Activated naive CD4-positive, alpha-beta T cell treated with anti-CD3 and anti-CD28 coated beads, Interleukin-2, amount 50 U/mL, for 24 hours (primary cell): Measurements from ENCODE around the gene DPRX.

ENCODE experiments used
- H3K27ac Mint-ChIP-seq: one replicate; pipeline ENCODE4 v1.8.0; 2021; ENCODE audit warnings: mild to moderate bottlenecking, mixed read lengths
- H3K27me3 Mint-ChIP-seq: one replicate; pipeline ENCODE4 v1.8.0; 2021; ENCODE audit warnings: mixed read lengths
- H3K36me3 Mint-ChIP-seq: one replicate; pipeline ENCODE4 v1.8.0; 2021; ENCODE audit warnings: mixed read lengths
- H3K4me1 Mint-ChIP-seq: one replicate; pipeline ENCODE4 v1.8.0; 2021; ENCODE audit warnings: mixed read lengths
- H3K4me3 Mint-ChIP-seq: one replicate; pipeline ENCODE4 v1.8.0; 2021; ENCODE audit warnings: mild to moderate bottlenecking, mixed read lengths
- H3K9me3 Mint-ChIP-seq: one replicate; pipeline ENCODE4 v1.8.0; 2021; ENCODE audit warnings: mixed read lengths

Gene DPRX, protein sequence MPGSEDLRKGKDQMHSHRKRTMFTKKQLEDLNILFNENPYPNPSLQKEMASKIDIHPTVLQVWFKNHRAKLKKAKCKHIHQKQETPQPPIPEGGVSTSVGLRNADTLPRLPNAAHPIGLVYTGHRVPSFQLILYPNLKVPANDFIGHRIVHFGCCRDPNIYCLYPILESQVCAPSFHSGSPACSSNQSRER

DNA sequence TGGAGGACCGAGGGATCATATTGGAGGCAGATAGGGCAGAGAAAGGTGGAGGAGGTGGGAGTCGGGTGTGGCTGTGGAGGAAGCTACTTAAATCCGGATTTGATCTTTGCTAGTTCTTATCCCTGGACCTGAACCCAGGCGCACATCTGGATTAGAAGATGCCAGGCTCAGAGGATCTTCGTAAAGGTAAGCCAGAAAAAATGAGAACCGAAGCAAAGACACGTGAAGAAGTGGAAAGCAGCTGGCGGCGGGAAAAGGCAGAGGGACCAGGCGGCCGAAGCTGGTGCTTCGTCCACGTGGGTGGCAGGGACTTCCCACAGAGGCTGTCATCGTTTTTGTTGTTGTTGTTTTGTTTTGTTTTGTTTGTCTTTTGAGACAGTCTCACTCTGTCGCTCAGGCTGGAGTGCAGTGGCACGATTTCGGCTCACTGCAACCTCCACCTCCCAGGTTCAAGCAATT, at the start of gene DPRX:
Gene DPRX, plus strand, starts transcription at position 51 of the 459 bp plus-strand sequence. Its CDS starts 108 bp downstream, at position 159.
- Mint-ChIP-seq H3K27ac (no peak within 1 kb of the TSS), H3K4me3 (no peak within 1 kb of the TSS), H3K9me3 (peaks cover 6% of the 10 kb centered on the region), H3K4me1 (no peaks in the 10 kb centered on the region), H3K27me3 (no peaks in the 10 kb centered on the region), H3K36me3 (peaks cover 1% of the 10 kb centered on the region)

DNA sequence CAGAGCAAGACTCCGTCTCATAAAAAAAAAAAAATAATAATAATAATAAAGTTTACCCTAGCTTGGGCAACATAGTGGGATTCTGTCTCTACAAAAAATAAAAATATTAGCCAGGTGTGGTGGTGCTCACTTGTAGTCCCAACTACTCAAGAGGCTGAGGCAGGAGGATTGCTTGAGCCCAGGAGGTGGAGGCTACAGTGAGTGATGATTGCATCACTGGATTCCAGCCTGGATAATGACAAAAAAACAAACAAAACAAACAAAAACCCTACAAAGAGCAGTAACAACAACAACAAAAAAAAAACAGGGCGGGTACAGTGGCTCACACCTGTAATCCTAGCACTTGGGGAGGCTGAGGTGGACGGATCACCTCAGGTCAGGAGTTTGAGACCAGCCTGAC, 48.6 kb upstream of the DPRX start:
- no peak overlapping the region for H3K4me3 Mint-ChIP-seq
- H3K27me3 Mint-ChIP-seq = no peaks in the 10 kb centered on the region
- H3K36me3 Mint-ChIP-seq = peaks cover 13% of the 10 kb centered on the region
- H3K4me1 Mint-ChIP-seq = no peaks in the 10 kb centered on the region
- peaks cover 10% of the 10 kb centered on the region for H3K9me3 Mint-ChIP-seq
- no peak overlapping the region for H3K27ac Mint-ChIP-seq

DNA sequence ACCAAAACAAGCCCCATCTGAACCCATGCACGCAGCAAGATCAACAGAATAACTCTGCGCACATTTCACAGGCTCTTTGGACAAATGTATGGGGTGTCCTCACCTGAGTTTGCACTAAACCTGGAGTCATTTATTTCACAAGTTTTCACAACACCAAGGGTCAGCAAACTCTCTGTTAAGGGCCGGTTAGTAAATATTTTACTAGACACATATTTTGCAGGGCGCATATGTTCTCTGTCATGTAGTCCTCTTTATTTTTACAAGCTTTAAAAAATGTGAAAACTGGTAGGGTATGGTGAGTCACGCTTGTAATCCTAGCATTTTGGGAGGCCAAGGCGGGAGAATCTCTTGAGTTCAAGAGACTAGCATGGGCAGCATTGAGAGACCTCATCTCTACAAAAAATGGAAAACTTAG, 45.5 kb upstream of the DPRX start:
- H3K4me3 Mint-ChIP-seq = no peak overlapping the region
- H3K4me1 Mint-ChIP-seq = no peaks in the 10 kb centered on the region
- H3K27me3 Mint-ChIP-seq = no peaks in the 10 kb centered on the region
- H3K27ac Mint-ChIP-seq = no peak overlapping the region
- H3K36me3 Mint-ChIP-seq = peaks cover 4% of the 10 kb centered on the region
- H3K9me3 Mint-ChIP-seq = peaks cover 3% of the 10 kb centered on the region

DNA sequence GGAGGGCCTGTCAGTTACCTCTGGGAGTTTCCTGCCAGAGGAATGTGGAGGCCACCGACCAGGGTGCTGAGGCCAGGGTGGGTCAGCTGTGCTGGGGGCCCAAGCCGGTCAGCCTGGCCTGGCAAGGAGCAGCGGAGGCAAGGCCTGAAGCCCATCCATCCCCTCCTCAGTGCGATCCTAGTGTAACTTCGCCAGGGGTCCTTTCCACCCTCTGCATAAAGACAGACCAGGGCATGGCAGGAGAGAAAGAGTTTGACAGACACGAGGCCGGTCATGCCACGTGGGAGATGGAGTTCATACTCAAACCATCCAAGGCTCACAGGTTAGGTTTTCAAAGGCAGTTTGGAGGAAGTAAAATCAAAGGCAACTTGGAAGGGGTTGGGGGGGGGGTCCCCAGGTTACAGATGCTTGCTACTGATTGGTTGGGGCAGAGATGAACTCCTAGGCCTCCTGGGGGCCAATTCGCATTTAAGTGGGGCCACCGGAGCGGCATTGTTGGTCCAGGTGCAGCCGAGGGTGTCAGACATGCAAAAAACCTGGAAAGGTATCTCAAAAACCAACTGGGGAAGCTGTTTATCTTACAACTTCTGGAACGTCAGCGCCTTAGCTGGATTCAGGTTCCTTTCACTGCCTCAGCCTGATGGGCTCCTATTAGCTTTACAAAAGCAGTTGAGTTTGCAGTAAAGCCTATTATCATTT, 36.8 kb upstream of the DPRX start:
- Mint-ChIP-seq H3K9me3 (no peaks in the 10 kb centered on the region), H3K4me1 (no peaks in the 10 kb centered on the region), H3K27me3 (no peaks in the 10 kb centered on the region), H3K27ac (no peak overlapping the region), H3K36me3 (no peaks in the 10 kb centered on the region), H3K4me3 (no peak overlapping the region)

DNA sequence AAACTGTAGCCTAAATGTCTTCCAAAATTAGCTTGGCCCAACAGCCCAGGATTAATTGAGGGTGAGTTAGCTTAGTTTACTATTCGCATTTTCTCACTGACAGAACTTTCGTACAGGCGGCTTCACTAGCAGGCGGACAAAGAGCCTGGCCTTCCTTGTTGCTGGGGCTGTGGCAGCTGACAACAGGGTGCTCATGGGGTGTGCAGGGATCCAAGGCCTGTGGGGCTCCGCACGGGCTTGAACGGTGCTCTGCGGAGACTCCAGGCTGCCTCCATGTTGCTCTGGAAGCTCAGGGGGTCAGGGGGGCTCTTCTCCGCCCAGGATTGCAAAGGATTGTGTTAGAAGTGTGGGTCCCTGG, 36.3 kb upstream of the DPRX start:
- Mint-ChIP-seq H3K36me3 (no peaks in the 10 kb centered on the region), H3K4me1 (no peaks in the 10 kb centered on the region), H3K9me3 (no peaks in the 10 kb centered on the region), H3K27me3 (no peaks in the 10 kb centered on the region), H3K27ac (no peak overlapping the region), H3K4me3 (no peak overlapping the region)

DNA sequence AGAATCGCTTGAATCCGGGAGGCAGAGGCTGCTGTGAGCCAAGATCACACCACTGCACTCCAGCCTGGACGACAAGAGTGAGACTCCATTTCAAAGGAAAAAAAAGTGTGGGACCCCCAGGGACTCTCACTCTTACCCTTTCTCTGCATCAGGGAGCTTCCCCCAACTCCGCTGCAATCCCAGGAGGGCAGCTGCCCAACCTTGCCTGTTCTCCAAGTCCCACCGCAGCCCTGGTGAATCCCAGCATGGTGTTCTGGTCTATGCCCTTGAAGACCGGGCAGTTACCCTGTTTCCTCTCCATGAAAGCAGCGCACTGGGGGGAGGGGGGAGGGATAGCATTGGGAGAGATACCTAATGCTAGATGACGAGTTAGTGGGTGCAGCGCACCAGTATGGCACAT, 35.7 kb upstream of the DPRX start:
- Mint-ChIP-seq H3K36me3 (no peaks in the 10 kb centered on the region), H3K9me3 (no peaks in the 10 kb centered on the region), H3K27me3 (no peaks in the 10 kb centered on the region), H3K27ac (no peak overlapping the region), H3K4me3 (no peak overlapping the region), H3K4me1 (no peaks in the 10 kb centered on the region)

DNA sequence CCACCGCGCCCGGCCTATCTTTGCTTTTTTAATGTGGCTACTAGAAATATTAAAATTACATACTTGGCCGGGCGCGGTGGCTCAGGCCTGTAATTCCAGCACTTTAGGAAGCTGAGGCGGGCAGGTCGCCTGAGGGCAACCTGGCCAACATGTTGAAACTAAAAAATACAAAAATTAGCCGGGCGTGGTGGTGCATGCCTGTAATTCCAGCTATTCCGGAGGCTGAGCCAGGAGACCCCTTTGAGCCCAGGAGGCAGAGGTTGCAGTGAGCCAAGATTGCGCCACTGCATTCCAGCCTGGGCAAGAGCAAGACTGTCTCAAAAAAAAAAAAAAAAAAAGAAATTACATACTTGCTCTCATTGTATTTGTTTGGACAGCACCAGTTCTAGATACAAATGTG, 34.8 kb upstream of the DPRX start:
- H3K27me3 Mint-ChIP-seq = no peaks in the 10 kb centered on the region
- H3K4me1 Mint-ChIP-seq = no peaks in the 10 kb centered on the region
- H3K36me3 Mint-ChIP-seq = peaks cover 2% of the 10 kb centered on the region
- no peak overlapping the region for H3K4me3 Mint-ChIP-seq
- H3K27ac Mint-ChIP-seq = no peak overlapping the region
- peaks cover 3% of the 10 kb centered on the region for H3K9me3 Mint-ChIP-seq

DNA sequence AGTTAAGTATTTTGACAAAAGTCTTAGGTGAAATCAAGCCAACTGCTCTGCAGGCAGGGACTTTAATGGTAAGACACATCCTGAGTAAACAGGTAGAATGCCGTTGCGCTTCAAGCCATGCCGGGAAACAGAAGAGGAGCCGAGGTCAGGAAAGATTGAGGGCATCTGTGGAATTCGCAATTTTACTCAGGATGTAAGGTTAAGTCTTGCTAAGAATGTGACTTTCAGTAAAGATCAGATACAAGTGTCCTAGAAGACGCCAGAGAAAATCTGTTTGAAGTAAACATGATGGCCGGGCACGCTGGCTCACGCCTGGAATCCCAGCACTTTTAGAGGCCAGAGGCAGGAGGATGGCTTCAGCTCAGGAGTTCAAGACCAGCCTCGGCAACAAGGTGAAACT, 33.4 kb upstream of the DPRX start:
- Mint-ChIP-seq H3K27ac (no peak overlapping the region), H3K9me3 (peaks cover 4% of the 10 kb centered on the region), H3K27me3 (no peaks in the 10 kb centered on the region), H3K4me1 (no peaks in the 10 kb centered on the region), H3K4me3 (no peak overlapping the region), H3K36me3 (peaks cover 2% of the 10 kb centered on the region)

DNA sequence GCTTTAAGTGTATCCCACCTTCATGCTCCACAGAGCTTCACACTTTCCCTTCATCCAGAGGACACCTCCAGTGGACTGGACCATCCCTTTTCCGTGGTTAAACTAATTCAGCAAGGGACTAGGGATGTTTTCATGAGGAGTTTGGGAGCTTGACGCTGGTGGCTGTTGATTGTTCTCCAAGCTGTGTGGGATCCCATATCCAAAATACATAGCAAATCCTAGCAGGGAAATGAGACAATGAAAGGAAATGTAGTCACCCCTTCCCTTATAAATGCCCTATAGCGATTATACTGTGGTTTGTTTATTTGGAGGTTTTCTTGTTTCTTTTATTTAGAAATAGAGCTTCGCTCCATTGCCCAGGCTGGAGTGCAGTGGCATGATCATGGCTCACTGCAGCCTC, 31.6 kb upstream of the DPRX start:
- H3K4me1 Mint-ChIP-seq = no peaks in the 10 kb centered on the region
- H3K9me3 Mint-ChIP-seq = peaks cover 4% of the 10 kb centered on the region
- no peak overlapping the region for H3K4me3 Mint-ChIP-seq
- no peaks in the 10 kb centered on the region for H3K27me3 Mint-ChIP-seq
- no peak overlapping the region for H3K27ac Mint-ChIP-seq
- peaks cover 2% of the 10 kb centered on the region for H3K36me3 Mint-ChIP-seq

DNA sequence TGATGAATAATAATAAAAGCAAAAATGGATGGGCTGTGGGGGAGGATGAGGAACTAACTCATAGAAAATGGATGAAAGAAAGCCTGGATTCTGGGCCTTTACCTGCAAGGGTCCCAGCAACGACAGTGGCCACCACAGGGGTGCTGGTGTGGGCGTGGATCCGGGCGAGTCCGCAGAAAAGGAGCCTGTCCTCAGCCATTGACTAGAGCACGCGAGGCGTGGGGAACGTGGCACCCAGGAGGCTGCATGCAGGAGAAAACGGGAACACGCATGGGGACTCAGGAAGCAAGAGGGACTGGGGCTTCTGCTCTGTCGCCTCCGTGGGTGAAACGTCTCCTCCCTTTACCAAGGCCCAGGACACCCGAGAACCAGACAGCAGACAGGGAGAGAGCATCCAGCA, 25.8 kb upstream of the DPRX start:
- H3K4me3 Mint-ChIP-seq = no peak overlapping the region
- H3K9me3 Mint-ChIP-seq = peaks cover 4% of the 10 kb centered on the region
- H3K4me1 Mint-ChIP-seq = no peaks in the 10 kb centered on the region
- H3K27me3 Mint-ChIP-seq = no peaks in the 10 kb centered on the region
- H3K27ac Mint-ChIP-seq = no peak overlapping the region
- peaks cover 2% of the 10 kb centered on the region for H3K36me3 Mint-ChIP-seq

DNA sequence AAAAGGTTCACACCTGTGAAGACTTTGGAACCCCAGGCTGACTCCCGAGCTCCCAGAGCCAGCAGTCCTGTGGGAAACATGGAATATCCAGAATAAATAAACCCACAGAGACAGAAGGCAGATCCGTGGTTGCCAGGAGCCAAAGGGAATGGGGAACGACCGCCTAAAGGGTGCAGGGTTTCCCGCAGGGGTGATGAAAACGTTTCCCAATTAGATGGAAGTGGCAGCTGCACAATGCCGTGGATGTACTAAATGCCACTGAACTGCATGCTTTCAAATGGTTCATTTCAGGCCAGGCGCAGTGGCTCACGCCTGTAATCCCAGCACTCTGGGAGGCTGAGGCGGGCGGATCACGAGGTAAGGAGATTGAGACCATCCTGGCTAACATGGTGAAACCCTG, 23.4 kb upstream of the DPRX start:
- Mint-ChIP-seq H3K27ac (no peak overlapping the region), H3K27me3 (no peaks in the 10 kb centered on the region), H3K9me3 (peaks cover 7% of the 10 kb centered on the region), H3K4me3 (no peak overlapping the region), H3K4me1 (no peaks in the 10 kb centered on the region), H3K36me3 (peaks cover 1% of the 10 kb centered on the region)

DNA sequence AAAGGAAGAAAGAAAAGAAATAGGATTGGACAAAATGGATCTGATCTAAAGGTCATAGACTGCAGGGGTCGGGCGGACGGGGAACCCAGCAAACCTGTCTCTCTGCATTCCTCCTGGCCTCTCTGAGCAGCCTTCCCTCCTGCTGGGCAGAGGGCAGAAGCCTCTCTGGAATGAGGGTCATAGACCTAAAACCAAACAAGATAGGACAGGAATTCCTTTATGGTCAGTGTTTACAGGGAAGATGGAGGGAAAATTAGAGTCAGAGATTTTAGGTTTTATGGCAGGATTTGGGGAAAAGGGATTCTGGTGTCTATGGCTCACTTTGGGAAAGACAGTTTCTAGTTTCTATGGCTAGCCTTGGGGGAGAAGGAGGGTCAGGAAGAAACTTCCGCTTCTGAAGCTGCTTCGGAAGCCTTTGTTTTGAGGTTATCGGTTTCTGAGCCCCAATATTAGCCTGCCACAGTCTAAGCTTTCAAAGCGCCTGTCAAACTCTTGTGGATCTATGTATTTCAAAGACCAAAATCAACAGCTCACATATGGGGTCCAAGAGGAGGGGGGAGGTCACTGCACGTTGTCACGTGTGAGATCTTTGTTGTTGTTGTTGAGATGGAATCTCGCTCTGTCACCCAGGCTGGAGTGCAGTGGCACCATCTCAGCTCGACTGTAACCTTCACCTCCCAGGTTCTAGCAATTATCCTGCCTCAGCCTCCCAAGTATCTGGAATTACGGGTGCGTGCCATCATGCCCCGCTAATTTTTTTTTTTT, 18.9 kb upstream of the DPRX start:
- no peaks in the 10 kb centered on the region for H3K4me1 Mint-ChIP-seq
- no peak overlapping the region for H3K4me3 Mint-ChIP-seq
- no peak overlapping the region for H3K27ac Mint-ChIP-seq
- peaks cover 1% of the 10 kb centered on the region for H3K36me3 Mint-ChIP-seq
- H3K27me3 Mint-ChIP-seq = no peaks in the 10 kb centered on the region
- H3K9me3 Mint-ChIP-seq = peaks cover 7% of the 10 kb centered on the region

DNA sequence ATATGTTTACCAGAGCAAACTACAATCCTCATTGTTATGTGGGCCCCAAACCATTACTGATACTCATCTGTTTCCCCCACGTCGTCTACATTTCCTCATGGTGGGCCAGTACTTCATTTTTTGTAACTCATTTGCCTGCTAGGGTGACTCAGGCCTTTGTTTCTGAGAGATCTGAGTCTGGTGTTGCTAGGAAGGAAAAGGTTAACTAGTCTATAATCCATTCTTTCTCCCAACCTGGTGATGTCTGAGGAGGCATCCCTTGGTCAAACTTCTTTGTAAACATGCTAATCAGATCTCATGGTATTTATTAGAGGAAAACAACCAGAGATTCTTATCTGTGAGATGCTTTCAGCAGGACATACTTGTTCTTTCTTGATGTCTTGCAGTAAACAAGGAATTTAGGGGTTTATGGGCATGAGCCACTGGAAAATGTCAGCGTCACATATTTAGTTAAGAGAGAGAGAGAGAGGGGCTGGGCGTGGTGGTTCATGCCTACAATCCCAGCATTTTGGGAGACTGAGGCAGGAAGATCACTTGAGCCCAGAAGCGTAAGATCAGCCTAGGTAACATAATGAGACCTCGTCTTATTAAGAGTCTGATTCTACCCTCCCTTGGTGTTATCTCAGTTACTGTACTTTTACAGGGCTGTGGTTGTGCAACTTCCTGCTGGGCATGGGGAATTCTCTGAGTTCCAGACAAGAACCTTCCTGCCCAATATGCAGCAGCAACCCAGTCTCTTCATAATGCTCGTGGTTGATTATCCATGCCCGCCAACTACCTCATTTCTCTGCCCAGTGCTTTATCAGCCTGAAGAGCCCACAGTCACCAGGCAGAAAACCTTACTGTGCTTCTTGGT, 9.7 kb upstream of the DPRX start:
- H3K27me3 Mint-ChIP-seq = no peaks in the 10 kb centered on the region
- no peaks in the 10 kb centered on the region for H3K4me1 Mint-ChIP-seq
- H3K27ac Mint-ChIP-seq = no peak overlapping the region
- H3K36me3 Mint-ChIP-seq = peaks cover under 1% of the 10 kb centered on the region
- no peak overlapping the region for H3K4me3 Mint-ChIP-seq
- H3K9me3 Mint-ChIP-seq = peaks cover 5% of the 10 kb centered on the region

DNA sequence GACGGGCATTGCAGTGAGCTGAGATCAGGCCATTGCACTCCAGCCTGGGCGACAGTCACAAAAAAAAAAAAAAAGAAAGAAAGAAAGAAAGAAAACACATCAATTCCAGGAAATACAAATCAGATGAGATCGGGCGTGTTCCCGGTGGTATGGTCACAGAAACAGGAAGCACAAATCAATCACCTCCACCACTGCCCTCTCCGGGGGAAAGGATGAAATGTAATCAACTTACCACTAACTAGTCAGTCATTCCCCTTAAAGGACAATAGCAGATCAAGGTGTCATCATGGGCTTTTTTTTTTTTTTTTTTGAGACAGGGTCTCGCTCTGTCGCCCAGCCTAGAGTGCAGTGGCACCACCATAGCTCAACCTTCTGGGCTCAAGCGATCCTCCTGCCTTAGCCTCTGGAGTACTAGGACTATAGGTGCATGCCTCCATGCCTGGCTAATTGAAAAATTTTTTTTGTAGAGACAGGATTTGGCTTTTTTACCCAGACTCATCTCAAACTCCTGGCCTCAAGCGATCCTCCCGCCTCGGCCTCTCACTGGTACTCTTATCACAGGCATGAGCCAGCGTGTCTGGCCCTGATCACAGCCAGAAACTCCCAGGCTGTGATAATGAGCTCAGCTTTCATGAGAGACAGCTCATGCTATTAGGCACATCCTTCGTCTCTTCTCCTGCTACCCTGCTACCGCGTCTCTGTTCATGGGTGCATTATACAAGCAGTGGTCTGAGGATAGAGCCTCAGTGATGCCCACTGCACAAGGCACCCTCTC, 6.8 kb upstream of the DPRX start:
- H3K4me3 Mint-ChIP-seq = no peak overlapping the region
- H3K9me3 Mint-ChIP-seq = peaks cover 5% of the 10 kb centered on the region
- H3K36me3 Mint-ChIP-seq = peaks cover 1% of the 10 kb centered on the region
- H3K27ac Mint-ChIP-seq = no peak overlapping the region
- no peaks in the 10 kb centered on the region for H3K4me1 Mint-ChIP-seq
- H3K27me3 Mint-ChIP-seq = no peaks in the 10 kb centered on the region

DNA sequence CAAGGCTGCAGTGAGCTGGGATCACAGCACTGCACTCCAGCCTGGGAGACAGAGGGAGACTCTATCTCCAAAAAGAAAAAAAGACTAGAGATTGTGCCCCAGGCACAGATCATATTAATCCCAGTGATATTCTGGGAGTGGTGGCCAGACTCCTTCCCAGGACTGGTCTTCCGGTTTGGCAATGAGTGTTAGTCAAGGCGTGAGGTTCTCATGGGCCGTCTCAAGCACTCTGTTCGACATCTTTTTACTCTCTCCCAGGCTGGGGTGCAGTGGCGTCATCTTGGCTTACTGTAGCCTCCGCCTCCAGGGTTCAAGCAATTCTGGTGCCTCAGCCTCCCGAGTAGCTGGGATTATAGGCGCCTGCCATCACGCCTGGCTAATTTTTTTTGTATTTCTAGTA, 5.3 kb upstream of the DPRX start:
- H3K27me3 Mint-ChIP-seq = no peaks in the 10 kb centered on the region
- peaks cover 1% of the 10 kb centered on the region for H3K36me3 Mint-ChIP-seq
- H3K4me3 Mint-ChIP-seq = no peak overlapping the region
- H3K9me3 Mint-ChIP-seq = peaks cover 5% of the 10 kb centered on the region
- no peak overlapping the region for H3K27ac Mint-ChIP-seq
- no peaks in the 10 kb centered on the region for H3K4me1 Mint-ChIP-seq
